ENCODE data around the gene FIBCD1. TPM values are rescaled to one million over a fixed set of nuclear protein-coding genes. Genes with fewer than 3 reads are reported as not detected.

Gene FIBCD1
- total RNA-seq, 6 experiments from 2014 or later: not detected

DNA sequence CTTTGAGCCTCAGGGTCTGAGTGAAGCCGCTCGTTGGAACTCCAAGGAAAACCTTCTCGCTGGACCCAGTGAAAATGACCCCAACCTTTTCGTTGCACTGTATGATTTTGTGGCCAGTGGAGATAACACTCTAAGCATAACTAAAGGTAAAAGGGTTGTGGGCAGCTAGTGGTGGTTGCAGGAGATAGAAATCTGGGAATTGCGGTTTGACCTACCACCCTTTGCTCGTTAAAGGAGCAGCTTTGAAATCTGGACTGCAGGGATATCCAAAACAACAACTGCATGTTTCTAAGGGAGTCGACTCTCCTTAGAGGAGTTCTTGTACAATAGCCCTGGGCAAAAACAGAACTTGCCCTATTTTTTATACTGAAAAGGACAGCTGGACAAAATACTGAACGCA, 85.0 kb downstream of the FIBCD1 start:
- intact Hi-C loops (cut with DNase I): no loop called here
- Histone ChIP-seq H3K9me3 (no peaks in the 10 kb centered on the region), H3K4me3 (no peak overlapping the region), H3K4me1 (peaks cover 0 to 3% (median 0%) of the 10 kb centered on the region in 4 donors), H3K27ac (no peak overlapping the region), H3K27me3 (no peaks in the 10 kb centered on the region), H3K36me3 (peaks cover 0 to 21% (median 6%) of the 10 kb centered on the region in 4 donors)
- 73% methylated on average over 8 of the region's 8 CpGs for WGBS (ENCODE audit: insufficient coverage, low coverage, low lambda C conversion rate, missing lambda C conversion rate)
- DNase-seq (no peak), ATAC-seq (no peak)
- no peak for TF ChIP-seq POLR2A (IDR thresholded peaks at IDR 0.05)
- TF ChIP-seq, protein P1, sequence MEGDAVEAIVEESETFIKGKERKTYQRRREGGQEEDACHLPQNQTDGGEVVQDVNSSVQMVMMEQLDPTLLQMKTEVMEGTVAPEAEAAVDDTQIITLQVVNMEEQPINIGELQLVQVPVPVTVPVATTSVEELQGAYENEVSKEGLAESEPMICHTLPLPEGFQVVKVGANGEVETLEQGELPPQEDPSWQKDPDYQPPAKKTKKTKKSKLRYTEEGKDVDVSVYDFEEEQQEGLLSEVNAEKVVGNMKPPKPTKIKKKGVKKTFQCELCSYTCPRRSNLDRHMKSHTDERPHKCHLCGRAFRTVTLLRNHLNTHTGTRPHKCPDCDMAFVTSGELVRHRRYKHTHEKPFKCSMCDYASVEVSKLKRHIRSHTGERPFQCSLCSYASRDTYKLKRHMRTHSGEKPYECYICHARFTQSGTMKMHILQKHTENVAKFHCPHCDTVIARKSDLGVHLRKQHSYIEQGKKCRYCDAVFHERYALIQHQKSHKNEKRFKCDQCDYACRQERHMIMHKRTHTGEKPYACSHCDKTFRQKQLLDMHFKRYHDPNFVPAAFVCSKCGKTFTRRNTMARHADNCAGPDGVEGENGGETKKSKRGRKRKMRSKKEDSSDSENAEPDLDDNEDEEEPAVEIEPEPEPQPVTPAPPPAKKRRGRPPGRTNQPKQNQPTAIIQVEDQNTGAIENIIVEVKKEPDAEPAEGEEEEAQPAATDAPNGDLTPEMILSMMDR (IDR thresholded peaks at IDR 0.05): no peak

DNA sequence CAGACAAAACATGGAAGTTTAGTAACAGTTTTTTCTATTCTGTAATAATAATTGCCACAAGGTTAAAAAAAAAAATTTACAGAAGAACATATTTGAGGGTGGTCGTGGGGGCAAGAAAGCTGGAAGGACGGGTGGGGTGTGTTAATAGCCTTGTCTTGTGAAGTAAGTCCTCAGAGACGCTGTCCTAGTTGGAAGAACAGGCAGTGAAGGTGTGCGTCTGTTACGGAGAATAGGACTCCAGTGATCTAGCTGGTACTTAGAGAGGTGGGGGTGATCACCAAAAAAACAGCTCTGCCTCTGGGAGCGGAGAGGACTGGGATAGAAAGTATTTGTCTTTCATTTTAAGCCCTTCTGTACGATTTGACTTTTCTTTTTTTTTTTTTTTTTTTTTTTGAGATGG, 86.2 kb downstream of the FIBCD1 start:
- Histone ChIP-seq H3K27ac (no peak overlapping the region), H3K27me3 (no peaks in the 10 kb centered on the region), H3K4me3 (no peak overlapping the region), H3K4me1 (peaks cover 0 to 2% (median 0%) of the 10 kb centered on the region in 4 donors), H3K36me3 (peaks cover 0 to 21% (median 6%) of the 10 kb centered on the region in 4 donors), H3K9me3 (no peaks in the 10 kb centered on the region)
- DNase-seq (no peak), ATAC-seq (no peak)
- TF ChIP-seq POLR2A (IDR thresholded peaks at IDR 0.05): no peak
- WGBS (ENCODE audit: insufficient coverage, low coverage, low lambda C conversion rate, missing lambda C conversion rate): 91% methylated on average over 6 of the region's 7 CpGs
- intact Hi-C loops (cut with DNase I): no loop called here

Other genes with a start within 250 kb of the FIBCD1 start
- gene EXOSC2, start 245.5 kb downstream of the FIBCD1 start, total RNA-seq: 10 to 100 TPM in 5 of 6 experiments, 1 to 10 TPM in 1; 9.3 to 15.9 (median 13.3) TPM
- 10 to 100 TPM; 17.0 to 25.8 (median 18.8) TPM for gene ABL1, start 104.0 kb downstream of the FIBCD1 start, total RNA-seq
- 1 to 10 TPM in 1 of 6 experiments, not detected in 5; 3.3 TPM for gene QRFP, start 42.4 kb downstream of the FIBCD1 start, total RNA-seq
- 10 to 100 TPM in 1 of 6 experiments, 1 to 10 TPM in 5; 2.7 to 14.3 (median 3.7) TPM for gene LAMC3, start 69.9 kb upstream of the FIBCD1 start, total RNA-seq
- gene AIF1L, start 157.3 kb upstream of the FIBCD1 start, total RNA-seq: 1 to 10 TPM in 1 of 6 experiments, under 1 TPM in 5; 0.33 to 1.4 (median 0.49) TPM
- gene NUP214, start 186.3 kb upstream of the FIBCD1 start, total RNA-seq: 10 to 100 TPM; 22.5 to 31.1 (median 27.5) TPM